OCI-LY3 (cell line): ENCODE data around the gene ITGB6.

Experiments
- H2AFZ ChIP-seq: fragments of 200-600, 300-600 bp; shearing (Covaris generic); 2 replicates; pipeline ENCODE4 v1.6.0; 2014; ENCODE audit warnings: antibody characterized with exemption, low read depth, low read length
- H3K27ac ChIP-seq: fragments of 200-600, 300-600 bp; sonication (generic); 2 replicates; pipeline ENCODE4 v1.5.1; 2014; ENCODE audit warnings: mild to moderate bottlenecking, low read length, moderate library complexity, mixed read lengths
- H3K27me3 ChIP-seq: fragments of 200-600, 300-600 bp; sonication (generic); 2 replicates; pipeline ENCODE4 v1.6.1; 2014; ENCODE audit warnings: low read depth, low read length, mixed read lengths
- H3K36me3 ChIP-seq: fragments of 200-600, 300-600 bp; sonication (generic); replicated peaks from 2 replicates; pipeline ENCODE3; 2014; ENCODE audit warnings: low read depth, low read length, mixed read lengths
- H3K4me1 ChIP-seq: fragments of 300-600, 200-600 bp; sonication (generic); 2 replicates; pipeline ENCODE4 v1.6.1; 2014; ENCODE audit warnings: low read length, mixed read lengths
- H3K4me2 ChIP-seq: fragments of 200-600, 300-600 bp; sonication (generic); 2 replicates; pipeline ENCODE4 v1.6.1; 2014; ENCODE audit warnings: low read length, mixed read lengths
- H3K4me3 ChIP-seq: fragments of 300-600, 200-600 bp; sonication (generic); 2 replicates; pipeline ENCODE4 v1.5.1; 2014; ENCODE audit warnings: antibody characterized with exemption, mild to moderate bottlenecking, low read length, moderate library complexity
- H3K79me2 ChIP-seq: fragments of 300-600, 200-600 bp; shearing (Covaris generic); 2 replicates; pipeline ENCODE4 v1.6.1; 2014; ENCODE audit warnings: mild to moderate bottlenecking, low read length, mixed read lengths
- H3K9ac ChIP-seq: fragments of 300-600, 200-600 bp; shearing (Covaris generic); 2 replicates; pipeline ENCODE4 v1.6.0; 2014; ENCODE audit warnings: mild to moderate bottlenecking, low read length, moderate library complexity
- H3K9me3 ChIP-seq: fragments of 200-600, 300-600 bp; shearing (Covaris generic); 2 replicates; pipeline ENCODE4 v1.6.1; 2014; ENCODE audit warnings: low read length, mixed read lengths; ENCODE audit not compliant: insufficient read depth
- H4K20me1 ChIP-seq: fragments of 200-600, 300-600 bp; sonication (generic); 2 replicates; pipeline ENCODE4 v1.6.1; 2016; ENCODE audit warnings: low read length, mixed read lengths; ENCODE audit not compliant: insufficient read depth
- CTCF ChIP-seq: fragments of 200-600, 300-600 bp; sonication (generic); IDR thresholded peaks from 2 replicates; pipeline ENCODE4 v1.5.1; 2014; ENCODE audit warnings: antibody characterized with exemption, low read length, low read depth
- EZH2phosphoT487 ChIP-seq: fragments of 200-600 bp; shearing (Covaris generic); IDR thresholded peaks from 2 replicates; pipeline ENCODE4 v1.6.1; 2018; ENCODE audit warnings: antibody characterized with exemption, mixed run types, low read depth

The ITGB6 gene

GRCh38 chr2:160114020-160114419 lies 86.1 kb downstream of the ITGB6 start:
- Histone ChIP-seq H4K20me1 (no peaks in the 10 kb centered on the region), H3K27me3 (peaks cover 25% of the 10 kb centered on the region)
- TF ChIP-seq EZH2phosphoT487 (no peak), CTCF (no peak)

GRCh38 chr2:160111951-160112798 lies 87.9 kb downstream of the ITGB6 start:
- Histone ChIP-seq H3K4me3 (no peak overlapping the region), H3K9me3 (no peaks in the 10 kb centered on the region), H3K27me3 (peaks cover 29% of the 10 kb centered on the region), H3K4me2 (peak overlapping the region; percentile 33), H3K9ac (no peak overlapping the region), H3K36me3 (no peaks in the 10 kb centered on the region), H3K27ac (no peak overlapping the region), H3K4me1 (peaks cover 25% of the 10 kb centered on the region), H2AFZ (no peak overlapping the region), H3K79me2 (no peaks in the 10 kb centered on the region), H4K20me1 (no peaks in the 10 kb centered on the region)
- TF ChIP-seq EZH2phosphoT487: no peak
- TF ChIP-seq CTCF: no peak

More at GRCh38 chr2:160114020-160114419, 86.1 kb downstream of the ITGB6 start:
- Histone ChIP-seq H3K4me3 (no peak overlapping the region), H3K9me3 (no peaks in the 10 kb centered on the region), H3K4me1 (peaks cover 22% of the 10 kb centered on the region), H3K79me2 (no peaks in the 10 kb centered on the region), H2AFZ (no peak overlapping the region), H3K27ac (no peak overlapping the region), H3K9ac (no peak overlapping the region), H3K4me2 (no peak overlapping the region), H3K36me3 (no peaks in the 10 kb centered on the region)

- Histone ChIP-seq H3K79me2 (no peaks in the 10 kb centered on the region), H3K27me3 (peaks cover 35% of the 10 kb centered on the region), H3K4me2 (peak overlapping the region; percentile 39), H3K9ac (no peak overlapping the region), H3K4me3 (no peak overlapping the region), H3K9me3 (no peaks in the 10 kb centered on the region), H4K20me1 (no peaks in the 10 kb centered on the region), H2AFZ (no peak overlapping the region), H3K4me1 (peaks cover 25% of the 10 kb centered on the region), H3K36me3 (no peaks in the 10 kb centered on the region), H3K27ac (no peak overlapping the region)
- no peak for TF ChIP-seq CTCF
- TF ChIP-seq EZH2phosphoT487: no peak
These were observed 89.3 kb downstream of the ITGB6 start for GRCh38 chr2:160110674-160111239.

- Histone ChIP-seq H3K9me3 (no peaks in the 10 kb centered on the region), H3K4me1 (peaks cover 25% of the 10 kb centered on the region), H3K79me2 (no peaks in the 10 kb centered on the region), H4K20me1 (no peaks in the 10 kb centered on the region), H3K36me3 (no peaks in the 10 kb centered on the region), H2AFZ (no peak overlapping the region), H3K4me2 (peak overlapping the region; percentile 39), H3K27ac (no peak overlapping the region), H3K4me3 (no peak overlapping the region), H3K9ac (no peak overlapping the region), H3K27me3 (peaks cover 39% of the 10 kb centered on the region)
- TF ChIP-seq EZH2phosphoT487: no peak
- peak; percentile 89 for TF ChIP-seq CTCF
These were observed 90.0 kb downstream of the ITGB6 start for GRCh38 chr2:160109939-160110673.
